Duodenal mucosa (tissue), 2 donors: ENCODE results near the gene KIF26B.

Experiments
- H3K27ac ChIP-seq: one replicate; pipeline ENCODE4 v1.7.0; 2013; ENCODE audit warnings: low read depth, low read length
- H3K27me3 ChIP-seq, 2 donors: one replicate each; pipeline ENCODE4 v1.7.0; 2013; ENCODE audit warnings: low read length in 2 of 2, control low read depth in 1 of 2; ENCODE audit not compliant: insufficient read depth in 2 of 2, control insufficient read depth in 1 of 2
- H3K36me3 ChIP-seq, 2 donors: one replicate each; pipeline ENCODE4 v1.7.0; 2013; ENCODE audit warnings: low read length in 2 of 2, control low read depth in 1 of 2; ENCODE audit not compliant: insufficient read depth in 2 of 2, control insufficient read depth in 1 of 2
- H3K4me1 ChIP-seq, 2 donors: one replicate each; pipeline ENCODE4 v1.7.0; 2013; ENCODE audit warnings: low read length in 2 of 2, control low read depth in 1 of 2; ENCODE audit not compliant: insufficient read depth in 2 of 2, control insufficient read depth in 1 of 2
- H3K4me3 ChIP-seq, 2 donors: one replicate each; pipeline ENCODE4 v1.7.0; 2013; ENCODE audit warnings: low read length in 2 of 2, low read depth in 1 of 2
- H3K9ac ChIP-seq, 2 donors: one replicate each; pipeline ENCODE4 v1.7.0; 2013; ENCODE audit warnings: low read length in 2 of 2, low read depth in 1 of 2
- H3K9me3 ChIP-seq, 2 donors: one replicate each; pipeline ENCODE4 v1.7.0; 2013; ENCODE audit warnings: low read length in 2 of 2, control low read depth in 1 of 2; ENCODE audit not compliant: control insufficient read depth in 1 of 2

Gene KIF26B

GRCh38 chr1:245155272-245156040 is 671 bp downstream of the KIF26B start:
- Histone ChIP-seq H3K4me1 (peaks cover 35 to 46% of the 10 kb centered on the region in 2 donors), H3K27me3 (peaks cover 9 to 20% of the 10 kb centered on the region in 2 donors), H3K27ac (no peak overlapping the region), H3K9me3 (no peaks in the 10 kb centered on the region), H3K4me3 (peak overlapping the region; percentile 71 to 82), H3K36me3 (no peaks in the 10 kb centered on the region), H3K9ac (peak overlapping the region; percentile 20 to 38)

DNA sequence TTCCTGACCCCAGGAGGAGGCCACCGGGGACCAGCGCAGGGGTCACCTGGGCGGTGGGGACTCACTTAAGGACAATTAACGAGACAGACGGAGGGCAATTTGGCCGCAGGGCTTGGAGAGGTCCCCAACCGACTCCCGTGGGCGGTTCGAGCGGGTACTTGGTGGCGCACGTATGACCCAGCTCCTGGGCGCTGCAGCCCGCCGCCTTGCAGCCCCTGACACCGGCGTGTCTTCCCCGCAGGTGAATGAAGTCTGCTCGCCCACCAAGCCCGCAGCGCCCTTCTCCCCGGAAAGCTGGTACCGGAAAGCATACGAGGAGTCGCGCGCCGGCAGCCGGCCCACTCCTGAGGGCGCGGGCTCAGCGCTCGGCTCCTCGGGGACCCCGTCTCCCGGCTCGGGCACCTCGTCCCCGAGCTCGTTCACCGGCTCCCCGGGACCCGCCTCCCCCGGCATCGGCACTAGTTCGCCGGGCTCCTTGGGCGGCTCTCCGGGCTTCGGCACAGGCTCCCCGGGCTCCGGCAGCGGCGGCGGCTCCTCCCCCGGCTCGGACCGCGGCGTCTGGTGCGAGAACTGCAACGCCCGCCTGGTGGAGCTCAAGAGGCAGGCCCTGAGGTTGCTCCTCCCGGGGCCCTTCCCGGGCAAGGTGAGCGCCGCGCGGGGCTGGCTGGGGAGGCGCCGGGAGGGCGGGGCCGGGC is 1.4 kb downstream of the KIF26B start:
- Histone ChIP-seq H3K9me3 (no peaks in the 10 kb centered on the region), H3K4me1 (peaks cover 38 to 48% of the 10 kb centered on the region in 2 donors), H3K36me3 (no peaks in the 10 kb centered on the region), H3K27ac (no peak overlapping the region), H3K27me3 (peaks cover 9 to 17% of the 10 kb centered on the region in 2 donors), H3K9ac (peak overlapping the region in 1 of 2 donors; percentile 20), H3K4me3 (peak overlapping the region; percentile 71 to 82)

- H3K27ac ChIP-seq, result no peak overlapping the region
These were observed 2.1 kb downstream of the KIF26B start for GRCh38 chr1:245156736-245157505.

DNA sequence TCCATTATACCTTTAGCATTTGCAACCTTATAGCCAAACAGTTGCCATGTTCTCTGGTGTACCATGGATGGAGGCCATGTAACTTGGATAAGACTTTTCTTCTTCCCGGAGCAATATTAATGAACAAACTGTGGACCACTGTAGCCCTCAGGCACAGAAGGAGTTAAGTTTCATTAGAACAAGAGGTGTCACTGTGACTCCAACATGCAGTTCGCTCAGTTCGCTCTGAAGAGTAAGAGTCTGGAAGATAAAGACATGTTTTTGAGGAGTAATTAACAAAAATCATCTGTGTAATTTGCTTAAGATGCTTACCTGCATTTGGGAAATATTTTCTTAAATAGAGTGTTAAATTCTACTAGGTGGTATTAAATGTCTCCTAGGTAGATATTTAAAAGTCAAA is 4.1 kb downstream of the KIF26B start:
- Histone ChIP-seq H3K27me3 (peaks cover 5 to 12% of the 10 kb centered on the region in 2 donors), H3K4me1 (peaks cover 31 to 39% of the 10 kb centered on the region in 2 donors), H3K27ac (no peak overlapping the region), H3K9me3 (no peaks in the 10 kb centered on the region), H3K4me3 (no peak overlapping the region), H3K36me3 (no peaks in the 10 kb centered on the region), H3K9ac (no peak overlapping the region)

More at GRCh38 chr1:245156736-245157505, 2.1 kb downstream of the KIF26B start:
- peaks cover 38 to 48% of the 10 kb centered on the region in 2 donors for H3K4me1 ChIP-seq
- peak overlapping the region in 1 of 2 donors; percentile 51 for H3K9ac ChIP-seq
- H3K9me3 ChIP-seq, result no peaks in the 10 kb centered on the region
- H3K4me3 ChIP-seq, result peak overlapping the region; percentile 65 to 82
- peaks cover 9 to 17% of the 10 kb centered on the region in 2 donors for H3K27me3 ChIP-seq
- no peaks in the 10 kb centered on the region for H3K36me3 ChIP-seq

DNA sequence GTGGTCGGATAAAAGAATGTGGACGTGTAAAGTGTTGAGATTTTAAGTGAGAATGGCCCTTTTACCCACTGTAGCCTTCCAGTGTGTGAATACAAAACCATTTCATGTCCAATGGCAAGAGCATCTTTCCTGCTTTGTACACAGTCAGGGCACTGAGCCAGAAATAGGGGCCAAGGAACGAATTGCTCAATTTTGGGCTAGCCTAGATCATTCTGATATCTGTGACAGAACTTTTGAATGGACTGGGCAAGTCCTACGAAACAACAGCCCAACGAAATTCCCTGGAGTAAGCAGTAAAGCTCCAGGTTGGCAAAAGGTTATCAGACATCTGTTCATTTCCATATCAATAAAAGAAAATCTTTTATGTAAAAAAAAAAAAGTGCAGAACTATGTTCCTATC is 5.5 kb downstream of the KIF26B start:
- Histone ChIP-seq H3K4me3 (no peak overlapping the region), H3K27ac (no peak overlapping the region), H3K9me3 (no peaks in the 10 kb centered on the region), H3K9ac (no peak overlapping the region), H3K36me3 (no peaks in the 10 kb centered on the region), H3K4me1 (peaks cover 27 to 28% of the 10 kb centered on the region in 2 donors), H3K27me3 (peaks cover 0 to 8% of the 10 kb centered on the region in 2 donors)

GRCh38 chr1:245160741-245161400 is 6.1 kb downstream of the KIF26B start:
- H3K9me3 ChIP-seq, result no peaks in the 10 kb centered on the region
- no peaks in the 10 kb centered on the region for H3K36me3 ChIP-seq
- H3K9ac ChIP-seq, result no peak overlapping the region
- H3K27me3 ChIP-seq, result peaks cover 0 to 3% of the 10 kb centered on the region in 2 donors
- no peak overlapping the region for H3K4me3 ChIP-seq
- peaks cover 22% of the 10 kb centered on the region in 2 donors for H3K4me1 ChIP-seq
- H3K27ac ChIP-seq, result no peak overlapping the region

DNA sequence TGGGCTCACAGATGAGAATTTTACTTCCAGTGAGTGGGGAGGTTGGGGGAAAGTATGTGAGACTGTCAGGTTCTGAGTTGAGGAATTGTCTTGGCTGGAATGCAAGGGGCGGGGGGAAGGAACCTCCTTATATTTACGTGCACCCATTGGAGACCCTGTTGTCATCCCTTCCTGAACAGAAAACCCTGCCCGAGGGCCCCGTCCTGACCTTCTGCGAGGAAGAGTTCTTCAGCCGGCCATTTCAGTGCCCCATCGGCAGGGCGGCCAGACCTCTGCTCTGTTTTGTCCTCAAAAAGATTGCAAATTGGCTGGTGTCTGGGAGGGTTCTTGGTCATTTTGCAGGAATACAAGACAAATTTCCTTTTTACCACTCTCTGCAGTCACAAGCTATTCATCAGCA is 7.1 kb downstream of the KIF26B start:
- Histone ChIP-seq H3K27ac (no peak overlapping the region), H3K4me3 (no peak overlapping the region), H3K4me1 (peaks cover 16 to 21% of the 10 kb centered on the region in 2 donors), H3K9ac (no peak overlapping the region), H3K9me3 (no peaks in the 10 kb centered on the region), H3K36me3 (no peaks in the 10 kb centered on the region), H3K27me3 (no peaks in the 10 kb centered on the region)

DNA sequence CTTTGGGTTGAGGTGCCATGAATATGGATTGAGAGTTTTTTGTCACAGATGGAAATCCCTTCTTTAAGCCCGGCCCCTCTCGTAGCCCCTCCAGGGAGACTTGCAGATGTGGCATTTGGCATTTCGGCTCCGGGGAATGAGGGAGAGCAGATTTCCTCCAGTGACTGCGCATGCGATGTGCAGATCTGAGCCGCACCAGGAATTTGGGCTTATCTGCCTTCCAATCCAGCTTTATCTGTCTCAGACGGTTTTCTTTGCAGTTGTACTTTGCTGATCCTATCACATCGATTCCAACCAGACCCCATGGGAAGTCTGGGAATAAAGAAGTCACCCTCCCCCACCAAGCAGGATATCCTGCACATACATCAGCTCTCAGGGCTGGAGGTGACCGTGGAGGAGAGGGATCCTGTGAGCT is 11.7 kb downstream of the KIF26B start:
- H3K27me3 ChIP-seq, result no peaks in the 10 kb centered on the region
- no peaks in the 10 kb centered on the region for H3K36me3 ChIP-seq
- H3K4me3 ChIP-seq, result peak overlapping the region; percentile 22 to 32
- H3K4me1 ChIP-seq, result no peaks in the 10 kb centered on the region
- no peak overlapping the region for H3K9ac ChIP-seq
- H3K27ac ChIP-seq, result no peak overlapping the region
- H3K9me3 ChIP-seq, result no peaks in the 10 kb centered on the region

DNA sequence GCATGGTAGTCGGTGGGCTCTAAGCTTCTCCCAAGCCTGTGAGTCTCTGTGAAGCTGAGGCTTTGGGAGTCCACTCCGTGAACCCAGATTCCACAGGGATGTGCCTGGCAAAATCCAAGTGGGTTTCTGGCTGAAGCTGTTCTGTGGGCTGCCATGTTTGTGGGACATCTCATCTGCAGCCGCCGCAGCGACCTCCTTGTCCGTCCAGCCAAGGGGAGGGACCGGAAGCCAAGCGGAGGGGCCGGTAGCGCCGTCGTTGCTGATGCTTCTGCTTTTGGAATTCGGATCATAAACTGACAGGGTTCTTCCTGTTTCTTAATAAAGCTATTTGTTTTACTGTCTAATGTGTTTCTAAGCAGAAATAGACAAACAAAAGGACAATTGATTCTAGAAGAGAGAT is 13.3 kb downstream of the KIF26B start:
- H3K36me3 ChIP-seq, result no peaks in the 10 kb centered on the region
- H3K9ac ChIP-seq, result no peak overlapping the region
- no peak overlapping the region for H3K27ac ChIP-seq
- H3K27me3 ChIP-seq, result no peaks in the 10 kb centered on the region
- no peak overlapping the region for H3K4me3 ChIP-seq
- no peaks in the 10 kb centered on the region for H3K9me3 ChIP-seq
- H3K4me1 ChIP-seq, result no peaks in the 10 kb centered on the region
